Colonic mucosa (tissue), 4 donors: ENCODE results near the gene SCAMP2. TPM values are rescaled to one million over a fixed set of nuclear protein-coding genes. Genes with fewer than 3 reads are reported as not detected.

Experiments used
- DNase-seq: peaks from one replicate; pipeline ENCODE4 v3.0.0-alpha.2; 2020
- H3K27ac ChIP-seq: fragments of 200-600 bp; one replicate; pipeline ENCODE4 v1.8.0; 2021
- H3K27me3 ChIP-seq: fragments of 200-600 bp; one replicate; pipeline ENCODE4 v1.8.0; 2021
- H3K36me3 ChIP-seq: fragments of 200-600 bp; one replicate; pipeline ENCODE4 v1.8.0; 2021
- H3K4me1 ChIP-seq: fragments of 200-600 bp; one replicate; pipeline ENCODE4 v1.8.0; 2021; ENCODE audit warnings: mild to moderate bottlenecking
- H3K4me3 ChIP-seq: fragments of 200-600 bp; one replicate; pipeline ENCODE4 v1.8.0; 2021
- H3K9ac ChIP-seq, 2 donors: one replicate each; pipeline ENCODE4 v1.7.0; 2013; ENCODE audit warnings: control low read depth in 2 of 2, low read depth in 2 of 2, low read length in 2 of 2
- H3K9me3 ChIP-seq: fragments of 200-600 bp; one replicate; pipeline ENCODE4 v1.8.0; 2021
- intact Hi-C: fragments of 100-400 bp; cut with DNase I; formaldehyde crosslinking; loops from one replicate; pipeline ENCODE4 v1.14.1; 2022
- total RNA-seq, 2 donors: library from RNA; stranded (reverse); fragmentation: NEBNext Ultra II Directional in 1 of 2; extraction: Animal tissue kit (Norgen Biotek cat#: 25700) in 1 of 2; gene quantifications; one replicate each; pipeline ENCODE4 v1.2.1, GENCODE V29; 2021
- TF ChIP-seq, protein P1 (sequence below): fragments of 200-600 bp; IDR thresholded peaks from one replicate; pipeline ENCODE4 v1.8.0; 2022; ENCODE audit warnings: antibody characterized with exemption, mild to moderate bottlenecking
- donor health status: healthy.
- donor health status: DM: no; HTN: no; CAD: no.
- donor health status: DM: no; HTN: no; CAD: no.

The SCAMP2 gene
- total RNA-seq, 2 donors from 2014 or later, result 152 to 204 TPM

DNA sequence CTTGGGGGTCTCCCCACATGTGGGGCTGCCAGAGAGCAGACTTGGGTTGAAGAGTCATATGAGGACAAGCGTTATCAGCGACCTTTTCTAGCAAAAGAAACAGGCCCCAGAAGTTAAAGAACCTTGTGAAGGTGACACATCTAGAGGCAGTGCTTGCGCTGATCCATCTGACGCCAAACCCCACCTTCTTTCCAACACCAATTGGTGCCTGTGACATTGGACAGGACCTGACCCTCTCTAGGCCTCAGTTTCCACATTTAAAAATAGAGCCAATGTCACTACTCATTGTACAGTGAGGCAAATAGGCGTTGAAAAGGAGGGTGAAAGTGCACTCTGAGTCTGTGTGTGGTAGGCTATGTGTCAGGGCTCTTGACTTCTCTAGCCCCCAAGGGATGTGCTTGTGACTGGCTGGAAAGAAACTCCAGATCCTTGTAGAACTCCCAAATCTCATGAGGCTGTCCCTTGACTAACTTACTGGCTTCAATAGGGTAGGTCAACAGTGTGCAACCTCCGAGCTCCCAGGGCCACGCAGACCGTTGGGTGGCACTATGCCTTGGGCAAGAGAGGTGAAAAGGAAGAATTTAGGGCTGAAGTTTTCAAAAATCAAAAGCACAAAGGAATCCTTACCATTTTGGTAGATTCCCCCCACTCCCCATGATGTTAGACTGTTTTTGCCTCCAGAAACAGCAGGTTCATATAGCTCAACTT is 34.2 kb upstream of the SCAMP2 start:
- peak overlapping the region; percentile 95 for H3K27ac ChIP-seq
- DNase-seq, result no peak
- intact Hi-C loops, result no loop called here
- no peaks in the 10 kb centered on the region for H3K27me3 ChIP-seq
- peaks cover 4% of the 10 kb centered on the region for H3K4me1 ChIP-seq
- H3K9me3 ChIP-seq, result no peaks in the 10 kb centered on the region
- TF ChIP-seq, protein P1, sequence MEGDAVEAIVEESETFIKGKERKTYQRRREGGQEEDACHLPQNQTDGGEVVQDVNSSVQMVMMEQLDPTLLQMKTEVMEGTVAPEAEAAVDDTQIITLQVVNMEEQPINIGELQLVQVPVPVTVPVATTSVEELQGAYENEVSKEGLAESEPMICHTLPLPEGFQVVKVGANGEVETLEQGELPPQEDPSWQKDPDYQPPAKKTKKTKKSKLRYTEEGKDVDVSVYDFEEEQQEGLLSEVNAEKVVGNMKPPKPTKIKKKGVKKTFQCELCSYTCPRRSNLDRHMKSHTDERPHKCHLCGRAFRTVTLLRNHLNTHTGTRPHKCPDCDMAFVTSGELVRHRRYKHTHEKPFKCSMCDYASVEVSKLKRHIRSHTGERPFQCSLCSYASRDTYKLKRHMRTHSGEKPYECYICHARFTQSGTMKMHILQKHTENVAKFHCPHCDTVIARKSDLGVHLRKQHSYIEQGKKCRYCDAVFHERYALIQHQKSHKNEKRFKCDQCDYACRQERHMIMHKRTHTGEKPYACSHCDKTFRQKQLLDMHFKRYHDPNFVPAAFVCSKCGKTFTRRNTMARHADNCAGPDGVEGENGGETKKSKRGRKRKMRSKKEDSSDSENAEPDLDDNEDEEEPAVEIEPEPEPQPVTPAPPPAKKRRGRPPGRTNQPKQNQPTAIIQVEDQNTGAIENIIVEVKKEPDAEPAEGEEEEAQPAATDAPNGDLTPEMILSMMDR, result no peak
- no peaks in the 10 kb centered on the region for H3K36me3 ChIP-seq
- H3K9ac ChIP-seq, result peak overlapping the region; percentile 91 to 95
- peak overlapping the region; percentile 84 for H3K4me3 ChIP-seq

DNA sequence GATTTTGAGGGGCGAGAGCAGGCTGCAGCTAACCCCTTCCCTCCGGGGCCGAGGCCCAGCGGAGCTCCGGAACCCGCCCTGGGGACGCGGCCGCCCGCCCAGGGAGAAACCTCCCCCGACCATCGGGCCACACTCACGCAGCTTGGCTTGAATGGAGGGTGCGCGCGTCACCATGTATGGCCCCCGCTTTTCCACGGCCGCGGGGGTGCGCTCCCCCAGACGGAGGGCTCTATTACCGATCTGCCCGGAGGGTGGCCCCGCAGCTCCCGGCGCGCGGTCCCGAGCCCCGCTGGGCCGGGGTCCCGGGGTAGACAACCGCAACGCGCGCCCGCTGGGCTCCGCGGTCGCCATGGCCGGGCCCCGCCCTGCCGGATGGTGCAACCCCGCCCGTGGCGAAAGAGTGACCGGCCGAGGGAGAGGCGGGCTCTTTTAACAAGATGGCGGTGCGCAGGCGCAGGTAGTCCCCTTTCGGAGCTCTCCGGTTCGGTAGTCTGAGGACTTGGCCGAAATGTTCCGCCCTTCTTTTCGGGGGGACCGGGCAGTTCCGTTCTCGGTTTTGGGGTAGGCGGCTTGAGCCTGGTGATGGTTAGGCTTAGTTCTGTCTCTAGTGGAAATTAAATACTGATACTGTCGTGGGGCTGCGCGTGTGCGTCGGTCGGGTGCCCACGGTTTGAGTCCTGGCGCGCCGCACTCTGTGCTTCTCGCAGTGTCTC is 33.4 kb upstream of the SCAMP2 start, which contains the start of gene FAM219B:
Gene FAM219B (minus strand): TSS at position 402 of the 713 bp plus-strand sequence. CDS start 51 bp downstream, at position 351.
- Histone ChIP-seq H3K36me3 (peaks cover 3% of the 10 kb centered on the region), H3K4me3 (peak within 1 kb of the TSS; percentile 84), H3K27ac (peak within 1 kb of the TSS; percentile 95), H3K9ac (peak within 1 kb of the TSS; percentile 91 to 95), H3K27me3 (no peaks in the 10 kb centered on the region), H3K9me3 (no peaks in the 10 kb centered on the region), H3K4me1 (peaks cover 4% of the 10 kb centered on the region)
- peak; percentile 96 for DNase-seq
- TF ChIP-seq, protein P1, result no peak
- intact Hi-C loops, result no loop called here

DNA sequence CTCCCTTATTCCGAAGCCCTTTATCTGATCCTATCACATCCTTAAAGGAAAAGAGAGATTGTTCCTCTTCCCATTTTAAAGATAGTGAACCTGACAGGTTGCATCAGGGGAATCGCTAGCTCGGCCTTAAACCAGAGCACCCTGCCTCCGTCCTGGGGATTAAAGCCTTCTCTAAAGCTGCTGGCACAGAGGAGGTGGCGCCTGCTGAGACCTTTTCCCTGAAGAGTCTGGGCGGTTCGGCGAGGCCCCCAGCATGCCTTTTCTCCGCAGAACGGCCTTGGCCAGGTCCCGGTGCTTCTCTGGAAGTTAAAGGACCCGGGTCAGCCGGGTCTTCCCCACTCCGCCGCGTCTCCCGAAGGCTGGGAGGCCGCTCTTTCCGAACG is 32.9 kb upstream of the SCAMP2 start:
- Histone ChIP-seq H3K4me1 (peaks cover 9% of the 10 kb centered on the region), H3K9me3 (no peaks in the 10 kb centered on the region), H3K36me3 (peaks cover 3% of the 10 kb centered on the region), H3K27ac (peak overlapping the region; percentile 95), H3K4me3 (peak overlapping the region; percentile 84), H3K27me3 (no peaks in the 10 kb centered on the region), H3K9ac (peak overlapping the region; percentile 91 to 95)
- intact Hi-C loops, result no loop called here
- TF ChIP-seq, protein P1, result no peak
- peak; percentile 58 for DNase-seq

DNA sequence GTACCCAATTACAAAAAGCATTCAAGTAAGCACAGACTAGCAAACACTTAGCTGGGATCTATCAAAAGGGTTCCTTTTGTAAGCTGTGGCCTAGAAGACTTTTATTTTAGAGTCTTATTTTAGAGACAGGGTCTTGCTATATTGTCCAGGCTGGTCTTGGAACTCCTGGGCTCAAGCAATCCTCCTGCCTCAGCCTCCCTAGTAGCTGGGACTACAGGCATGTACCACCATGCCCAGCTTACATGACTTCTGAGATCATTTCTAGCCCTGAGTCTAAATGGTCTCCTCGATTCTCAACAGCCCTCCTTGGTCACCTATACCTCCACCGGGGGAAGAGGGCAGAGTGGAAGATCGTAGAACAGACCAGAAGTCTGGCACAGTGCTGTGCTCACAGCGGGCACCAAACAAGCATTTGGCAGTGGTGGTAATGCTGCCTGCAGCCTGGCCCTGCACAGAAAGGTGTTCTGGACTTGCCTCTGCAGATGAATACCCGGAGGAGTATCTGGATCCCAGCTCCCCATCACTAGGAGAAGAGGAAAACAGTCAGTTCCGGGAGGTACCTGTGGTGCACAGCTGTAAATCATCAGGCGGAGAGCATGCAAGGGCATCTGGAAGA is 31.1 kb upstream of the SCAMP2 start:
- Histone ChIP-seq H3K4me3 (no peak overlapping the region), H3K9ac (no peak overlapping the region), H3K27ac (no peak overlapping the region), H3K4me1 (peaks cover 9% of the 10 kb centered on the region), H3K9me3 (no peaks in the 10 kb centered on the region), H3K36me3 (peaks cover 3% of the 10 kb centered on the region), H3K27me3 (no peaks in the 10 kb centered on the region)
- DNase-seq, result no peak
- intact Hi-C loops, result loop anchor here (5.0 kb wide), 4 partner anchors 33 to 122 kb away; partner anchors contain the start of genes COX5A, CSK and ULK3
- TF ChIP-seq, protein P1, result no peak

DNA sequence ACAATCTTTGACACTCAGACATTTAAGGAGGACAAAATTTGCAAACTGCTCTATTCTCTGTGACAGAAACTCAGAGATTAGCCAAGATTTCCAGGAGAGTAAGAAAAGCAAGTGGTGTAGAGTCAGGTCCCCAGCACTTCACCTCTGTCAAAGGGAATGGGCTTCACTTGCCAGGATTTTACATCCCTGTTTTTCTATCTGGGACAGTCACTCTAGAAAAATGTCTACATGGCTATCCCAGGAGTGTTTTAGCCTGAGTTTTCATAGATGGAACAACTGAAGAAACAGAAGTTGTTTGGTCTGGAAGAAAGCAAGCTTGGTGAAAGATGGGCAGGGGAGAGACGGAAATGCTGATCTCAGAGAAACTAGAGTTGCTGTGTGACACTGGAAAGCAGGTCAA is 30.5 kb upstream of the SCAMP2 start:
- intact Hi-C loops, result loop anchor here (5.0 kb wide), 4 partner anchors 34 to 121 kb away; partner anchors contain the start of genes COX5A, CSK and ULK3
- peaks cover 3% of the 10 kb centered on the region for H3K36me3 ChIP-seq
- TF ChIP-seq, protein P1, result no peak

More for the DNA sequence above, 30.5 kb upstream of the SCAMP2 start:
- Histone ChIP-seq H3K27ac (no peak overlapping the region), H3K27me3 (no peaks in the 10 kb centered on the region), H3K9ac (no peak overlapping the region), H3K4me1 (peaks cover 9% of the 10 kb centered on the region), H3K4me3 (no peak overlapping the region), H3K9me3 (no peaks in the 10 kb centered on the region)
- DNase-seq, result no peak
